Activated naive CD8-positive, alpha-beta T cell (primary cell): ENCODE data around the gene PRPF8.

Experiments used
- H3K27ac Mint-ChIP-seq: one replicate; pipeline ENCODE4 v1.8.0; 2021; ENCODE audit warnings: mixed read lengths
- H3K27me3 Mint-ChIP-seq: one replicate; pipeline ENCODE4 v1.8.0; 2021; ENCODE audit warnings: mixed read lengths
- H3K36me3 Mint-ChIP-seq: one replicate; pipeline ENCODE4 v1.8.0; 2021; ENCODE audit warnings: mixed read lengths
- H3K4me1 Mint-ChIP-seq: one replicate; pipeline ENCODE4 v1.8.0; 2021; ENCODE audit warnings: low read depth, mixed read lengths
- H3K4me3 Mint-ChIP-seq: one replicate; pipeline ENCODE4 v1.8.0; 2021; ENCODE audit warnings: mild to moderate bottlenecking, mixed read lengths
- H3K9me3 Mint-ChIP-seq: one replicate; pipeline ENCODE4 v1.8.0; 2021; ENCODE audit warnings: low read depth, mixed read lengths

The PRPF8 gene

DNA sequence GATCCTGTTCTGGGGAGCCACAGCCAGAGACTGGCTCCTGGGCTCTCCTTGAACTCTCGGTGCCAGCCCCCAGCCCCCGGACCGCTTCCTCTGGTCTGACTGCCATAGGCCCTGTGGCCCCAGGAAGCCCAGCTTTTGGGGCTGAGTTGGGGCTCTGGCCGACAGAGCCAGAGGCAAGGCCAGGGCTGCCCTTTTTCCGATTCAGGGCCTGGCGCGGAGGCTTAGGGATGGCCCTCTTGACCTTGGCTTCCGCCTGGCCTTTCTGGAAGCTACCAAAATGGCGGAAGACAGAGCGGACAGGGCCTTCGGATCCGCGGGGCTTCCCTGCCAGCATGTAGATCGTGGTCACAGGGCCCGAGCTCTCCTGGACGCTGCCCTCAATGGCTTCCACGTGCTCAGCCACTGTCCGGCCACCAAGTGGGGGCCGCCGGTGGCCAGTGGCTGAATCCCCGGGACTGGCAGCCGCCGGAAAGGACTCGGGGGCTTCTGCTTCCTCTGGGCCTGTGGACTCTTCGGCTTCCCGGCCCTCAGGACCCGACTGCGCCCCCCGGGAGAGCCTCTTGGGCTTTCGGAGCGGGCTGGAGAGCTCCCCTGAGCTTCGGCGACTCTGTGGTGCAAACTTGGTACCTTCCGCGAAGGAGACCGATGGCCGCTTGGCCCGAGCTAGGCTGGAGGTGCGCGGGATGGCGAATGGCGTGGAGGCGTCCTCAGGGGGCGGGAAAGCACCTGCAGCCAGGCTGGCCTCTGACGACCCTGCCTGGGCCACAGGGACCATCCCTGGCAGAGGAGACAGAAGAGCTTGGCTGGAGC, 49.6 kb downstream of the PRPF8 start:
- H3K36me3 Mint-ChIP-seq, result no peaks in the 10 kb centered on the region
- no peak overlapping the region for H3K4me3 Mint-ChIP-seq
- H3K27me3 Mint-ChIP-seq, result no peaks in the 10 kb centered on the region
- H3K9me3 Mint-ChIP-seq, result no peaks in the 10 kb centered on the region
- H3K4me1 Mint-ChIP-seq, result peaks cover 2% of the 10 kb centered on the region
- H3K27ac Mint-ChIP-seq, result no peak overlapping the region

DNA sequence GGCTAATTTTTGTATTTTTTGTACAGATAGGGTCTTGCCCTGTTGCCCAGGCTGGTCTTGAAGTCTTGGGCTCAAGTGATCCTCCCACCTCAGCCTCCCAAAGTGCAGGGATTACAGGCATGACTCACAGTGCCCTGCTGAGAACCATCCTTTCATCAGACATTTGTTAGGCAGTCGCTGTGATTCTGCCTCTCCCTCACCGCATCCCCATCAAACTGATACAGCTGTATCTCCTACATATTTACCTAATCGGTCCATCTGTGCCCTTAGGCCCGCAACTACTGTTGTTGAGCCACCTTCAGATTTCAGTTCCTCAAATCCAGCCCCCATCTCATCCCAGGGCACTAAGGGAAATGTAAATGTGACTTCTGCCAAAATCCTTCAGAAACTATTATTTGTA, 54.0 kb downstream of the PRPF8 start:
- Mint-ChIP-seq H3K4me3 (peak overlapping the region; percentile 86), H3K27me3 (no peaks in the 10 kb centered on the region)

DNA sequence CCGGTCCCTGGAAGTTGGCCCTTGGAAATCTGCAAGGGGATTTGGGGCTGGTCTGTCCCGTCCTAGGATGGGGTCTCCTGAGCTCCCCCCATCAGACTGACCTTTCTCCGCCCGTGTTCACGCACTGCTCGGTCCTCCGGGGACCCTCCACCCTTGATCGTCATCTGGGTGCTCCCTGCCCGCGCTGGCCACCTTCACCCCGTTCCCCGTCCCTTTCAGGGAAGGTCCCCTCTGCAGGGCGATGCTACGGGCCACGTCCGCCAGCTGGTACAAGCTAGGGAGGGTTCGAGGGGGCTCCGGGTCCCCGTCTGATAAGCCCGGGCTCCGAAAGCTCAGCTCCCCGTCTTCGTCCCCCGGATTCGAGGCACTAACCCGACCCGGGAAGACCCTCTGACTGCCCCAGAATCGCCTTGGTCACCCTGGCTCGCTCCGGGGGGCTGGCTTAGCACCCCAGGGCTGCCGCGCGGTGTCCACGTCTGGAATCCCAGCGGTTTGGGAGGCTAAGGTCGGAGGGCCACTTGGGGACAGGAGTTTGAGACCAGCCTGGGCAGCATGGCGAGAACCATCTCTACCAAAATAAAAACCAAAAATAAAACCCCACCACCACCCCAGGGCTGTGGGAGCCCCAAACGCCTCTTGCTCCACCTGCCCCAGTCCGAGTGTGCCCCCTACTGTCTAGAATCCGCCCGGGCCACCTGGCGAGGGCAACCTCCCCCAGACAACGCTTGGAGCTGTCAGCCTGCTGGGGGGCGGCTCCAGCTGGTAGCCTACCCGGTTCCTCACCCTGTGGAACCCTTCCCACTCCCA, 55.0 kb downstream of the PRPF8 start:
- H3K4me3 Mint-ChIP-seq, result peak overlapping the region; percentile 86
- H3K36me3 Mint-ChIP-seq, result no peaks in the 10 kb centered on the region
- H3K27me3 Mint-ChIP-seq, result no peaks in the 10 kb centered on the region
- peak overlapping the region; percentile 64 for H3K27ac Mint-ChIP-seq
- no peaks in the 10 kb centered on the region for H3K9me3 Mint-ChIP-seq
- H3K4me1 Mint-ChIP-seq, result peaks cover 15% of the 10 kb centered on the region

More for the DNA sequence above, 54.0 kb downstream of the PRPF8 start:
- peaks cover 15% of the 10 kb centered on the region for H3K4me1 Mint-ChIP-seq
- no peaks in the 10 kb centered on the region for H3K9me3 Mint-ChIP-seq
- no peaks in the 10 kb centered on the region for H3K36me3 Mint-ChIP-seq
- peak overlapping the region; percentile 41 for H3K27ac Mint-ChIP-seq

DNA sequence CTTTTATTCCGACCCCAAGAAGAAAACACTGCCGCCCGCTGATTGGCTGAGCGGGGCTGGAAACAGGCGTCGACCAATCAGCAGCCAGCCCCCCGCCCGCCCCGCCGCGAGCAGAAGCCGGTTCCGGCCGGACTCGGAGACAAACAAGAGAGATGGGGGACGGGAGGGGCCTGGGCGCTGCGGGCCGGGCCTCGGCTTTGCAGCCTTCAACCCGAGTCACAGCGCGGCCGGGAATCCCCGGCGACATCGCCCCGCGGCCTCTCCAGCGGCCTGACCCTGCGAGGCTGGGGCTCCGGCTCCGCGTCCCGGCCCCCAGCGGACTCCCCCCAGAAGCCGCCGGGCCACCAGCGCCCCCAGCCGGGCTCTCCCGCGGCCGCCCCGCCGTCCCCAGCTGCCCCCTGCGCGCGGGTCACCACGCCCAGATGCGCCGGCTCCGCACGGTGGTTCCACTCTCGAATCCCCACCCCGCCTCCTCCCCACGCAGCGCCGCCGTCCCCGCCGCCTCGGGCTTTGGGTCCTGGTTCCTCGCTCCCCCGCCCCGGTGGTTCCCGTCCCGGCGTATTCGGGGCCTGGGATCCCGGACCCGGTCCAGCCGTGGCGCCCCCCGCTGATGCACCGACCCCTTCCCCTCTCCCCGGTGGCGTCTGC, 55.7 kb downstream of the PRPF8 start:
- Mint-ChIP-seq H3K4me1 (peaks cover 15% of the 10 kb centered on the region), H3K36me3 (no peaks in the 10 kb centered on the region), H3K4me3 (peak overlapping the region; percentile 93)

DNA sequence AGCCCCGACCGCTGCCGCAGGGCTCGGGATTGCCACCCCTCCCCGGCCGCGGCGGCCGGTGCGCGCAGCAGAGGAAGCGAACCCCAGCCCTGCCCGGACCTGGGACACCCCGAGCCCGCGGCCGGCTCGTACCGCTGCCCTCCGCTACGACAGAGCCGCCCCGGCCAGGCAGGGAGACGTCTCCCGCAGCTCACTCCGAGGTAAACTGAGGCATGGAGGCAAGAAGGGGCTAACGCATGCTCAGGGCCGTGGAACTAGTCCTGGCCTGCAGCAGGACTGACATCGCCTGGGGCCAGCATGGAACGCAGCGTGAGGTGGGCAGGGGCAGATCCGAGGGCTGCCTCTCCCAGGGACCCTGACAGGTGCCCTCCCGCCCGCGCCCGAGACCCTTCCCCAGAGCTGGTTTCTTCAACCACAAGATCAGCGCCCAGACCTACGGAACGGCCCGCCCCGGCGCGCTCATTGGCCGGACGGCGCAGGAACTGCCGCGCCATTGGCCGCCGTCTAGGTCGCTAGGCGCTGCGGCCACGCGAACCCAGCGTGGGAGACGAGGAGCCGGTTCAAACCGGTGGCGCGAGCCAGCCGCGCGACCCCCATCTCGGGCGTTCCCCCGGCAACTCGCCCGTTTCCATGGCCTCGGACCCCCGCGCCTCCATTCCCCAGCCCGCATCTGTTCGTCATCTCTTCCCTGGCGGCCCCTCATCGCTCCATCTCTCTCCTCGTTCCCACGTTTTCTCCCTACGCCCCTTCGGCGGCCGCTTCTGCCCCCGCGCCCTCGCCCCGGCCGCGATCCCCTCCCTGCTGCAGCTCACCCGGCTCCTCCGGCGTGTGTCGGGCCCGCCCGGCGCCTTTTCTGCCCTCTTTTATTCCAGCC, 56.4 kb downstream of the PRPF8 start, which contains the start of gene SLC43A2:
Gene SLC43A2 (minus strand): TSS at position 853 of the 874 bp plus-strand sequence. CDS start 960 bp downstream, outside the sequence.
- Mint-ChIP-seq H3K27ac (peak within 1 kb of the TSS; percentile 91), H3K4me1 (peaks cover 15% of the 10 kb centered on the region), H3K4me3 (peak within 1 kb of the TSS; percentile 93), H3K27me3 (no peaks in the 10 kb centered on the region), H3K9me3 (no peaks in the 10 kb centered on the region), H3K36me3 (no peaks in the 10 kb centered on the region)

More for the DNA sequence above, 55.7 kb downstream of the PRPF8 start:
- Mint-ChIP-seq H3K27ac (peak overlapping the region; percentile 91), H3K27me3 (no peaks in the 10 kb centered on the region), H3K9me3 (no peaks in the 10 kb centered on the region)

DNA sequence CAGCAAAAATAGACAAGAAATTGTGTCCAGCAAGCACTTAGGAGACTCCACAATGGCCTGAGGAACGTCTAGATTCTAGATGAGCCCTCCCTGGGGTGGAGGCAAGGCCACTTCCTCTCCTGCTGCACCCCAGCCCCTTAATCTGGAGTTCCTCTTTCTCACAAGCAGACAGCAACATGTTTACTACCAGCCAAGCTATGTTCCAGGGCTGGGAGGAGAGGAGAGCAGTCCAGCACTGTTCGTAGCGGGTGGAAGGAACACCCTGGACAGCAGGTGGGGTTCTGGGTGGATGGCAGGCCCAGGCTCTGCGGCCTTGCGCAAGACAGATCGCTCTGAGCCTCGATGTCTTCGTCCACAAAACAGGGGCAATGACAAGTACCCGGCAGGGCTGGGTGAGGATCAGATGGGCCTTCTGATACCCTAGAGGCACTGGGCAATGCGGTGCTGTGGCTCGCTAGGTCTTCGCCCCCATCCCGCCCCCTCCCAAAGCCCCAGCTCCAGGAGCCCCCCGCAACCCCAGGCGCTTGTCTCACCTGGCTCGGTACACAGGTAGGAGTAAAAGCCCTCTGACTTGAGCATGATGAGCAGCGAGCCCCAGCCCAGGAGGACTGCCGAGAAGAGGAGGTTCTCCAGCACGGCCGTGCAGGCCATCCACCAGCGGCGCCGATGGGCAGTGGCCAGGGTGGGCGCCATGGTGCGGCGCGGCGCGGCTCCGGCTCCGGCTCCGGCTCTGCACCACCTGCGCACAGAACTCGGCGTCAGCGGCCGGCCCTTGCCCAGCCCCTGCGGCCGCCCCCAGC, 57.3 kb downstream of the PRPF8 start:
- Mint-ChIP-seq H3K36me3 (no peaks in the 10 kb centered on the region), H3K27ac (no peak overlapping the region)

DNA sequence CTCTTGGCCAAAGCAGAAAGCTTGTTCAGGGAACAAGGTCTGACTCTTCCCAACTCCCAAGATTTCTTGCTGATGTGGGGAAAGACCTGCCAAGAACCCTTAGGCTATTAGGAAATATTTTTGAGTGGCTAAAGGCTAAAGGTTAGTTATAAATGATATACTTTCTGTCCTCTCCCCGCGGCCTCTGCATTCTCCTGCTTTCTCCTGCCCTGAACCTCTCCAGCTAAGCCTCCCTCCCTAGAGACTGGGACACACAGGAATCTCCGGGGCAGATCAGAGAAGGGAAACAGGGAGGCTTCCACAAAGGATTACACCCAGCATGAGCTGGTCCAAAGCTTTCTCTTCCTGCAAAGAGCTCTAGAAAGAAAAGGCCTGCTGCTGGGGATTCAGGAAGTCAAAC, 58.3 kb downstream of the PRPF8 start:
- Mint-ChIP-seq H3K4me3 (peak overlapping the region; percentile 80), H3K4me1 (peaks cover 15% of the 10 kb centered on the region), H3K36me3 (no peaks in the 10 kb centered on the region), H3K9me3 (no peaks in the 10 kb centered on the region), H3K27ac (no peak overlapping the region), H3K27me3 (no peaks in the 10 kb centered on the region)

More for the DNA sequence above, 57.3 kb downstream of the PRPF8 start:
- Mint-ChIP-seq H3K4me1 (peaks cover 15% of the 10 kb centered on the region), H3K9me3 (no peaks in the 10 kb centered on the region), H3K4me3 (peak overlapping the region; percentile 80), H3K27me3 (no peaks in the 10 kb centered on the region)

DNA sequence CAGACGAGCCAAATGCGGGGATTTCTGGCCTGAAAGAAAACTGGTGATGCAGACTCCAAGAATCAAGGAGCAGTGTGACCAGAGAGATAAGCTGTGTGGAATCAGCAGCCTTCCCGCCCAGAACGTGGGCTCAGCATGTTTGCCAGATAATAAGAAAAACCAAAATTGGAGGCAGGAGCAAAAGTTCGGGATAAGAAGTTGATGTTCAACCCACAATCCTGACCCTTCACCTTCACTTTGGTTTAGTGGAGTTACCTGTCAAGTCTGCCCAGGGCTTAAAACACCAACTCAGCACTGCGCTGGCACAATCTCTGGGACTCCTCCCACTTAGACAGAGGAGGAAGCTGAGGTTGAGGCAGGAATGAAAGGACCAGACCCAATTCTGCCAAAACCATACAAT, 59.1 kb downstream of the PRPF8 start:
- H3K36me3 Mint-ChIP-seq, result no peaks in the 10 kb centered on the region
- no peak overlapping the region for H3K27ac Mint-ChIP-seq
- peaks cover 15% of the 10 kb centered on the region for H3K4me1 Mint-ChIP-seq
- no peaks in the 10 kb centered on the region for H3K27me3 Mint-ChIP-seq
- H3K9me3 Mint-ChIP-seq, result no peaks in the 10 kb centered on the region
- H3K4me3 Mint-ChIP-seq, result no peak overlapping the region

DNA sequence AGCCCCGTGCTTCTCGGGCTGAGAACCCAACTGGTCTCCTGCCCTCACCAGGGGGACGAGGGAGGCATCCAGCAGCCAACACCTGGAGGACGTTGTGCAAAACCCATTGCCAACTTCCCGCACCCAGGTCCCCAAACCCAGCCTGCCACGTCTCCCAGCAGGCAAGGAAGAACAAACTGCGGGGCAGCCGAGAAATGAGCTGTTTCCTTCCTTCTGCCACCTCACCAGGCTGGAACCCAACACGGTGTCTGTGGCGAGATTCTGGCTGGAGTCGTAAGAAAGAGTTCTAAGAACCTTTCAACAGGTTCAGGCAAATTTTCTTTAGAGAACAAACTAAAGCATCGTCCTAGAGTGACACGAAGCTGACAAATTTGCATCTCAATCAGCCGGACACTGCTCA, 59.6 kb downstream of the PRPF8 start:
- Mint-ChIP-seq H3K27ac (no peak overlapping the region), H3K4me3 (no peak overlapping the region), H3K27me3 (no peaks in the 10 kb centered on the region), H3K4me1 (peaks cover 13% of the 10 kb centered on the region), H3K36me3 (no peaks in the 10 kb centered on the region), H3K9me3 (no peaks in the 10 kb centered on the region)

DNA sequence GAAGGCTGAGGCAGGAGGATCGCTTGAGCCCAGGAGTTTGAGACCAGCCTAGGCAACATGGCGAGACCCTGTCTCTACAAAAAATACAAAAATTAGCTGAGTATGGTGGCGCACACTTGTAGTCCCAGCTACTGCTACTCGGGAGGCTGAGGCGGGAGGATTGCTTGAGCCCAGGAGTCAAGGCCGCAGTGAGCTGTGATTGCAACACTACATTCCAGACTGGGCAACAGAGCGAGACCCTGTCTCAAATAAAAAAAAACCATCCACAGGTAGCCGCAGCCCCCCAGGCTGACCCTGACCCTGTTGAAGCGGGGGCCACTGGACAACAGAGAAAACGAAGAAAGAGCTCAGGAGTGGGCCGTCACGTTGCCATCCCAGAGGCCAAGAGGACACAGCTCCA, 60.0 kb downstream of the PRPF8 start:
- Mint-ChIP-seq H3K27ac (no peak overlapping the region), H3K4me1 (peaks cover 12% of the 10 kb centered on the region), H3K4me3 (no peak overlapping the region), H3K9me3 (no peaks in the 10 kb centered on the region), H3K27me3 (no peaks in the 10 kb centered on the region), H3K36me3 (no peaks in the 10 kb centered on the region)

DNA sequence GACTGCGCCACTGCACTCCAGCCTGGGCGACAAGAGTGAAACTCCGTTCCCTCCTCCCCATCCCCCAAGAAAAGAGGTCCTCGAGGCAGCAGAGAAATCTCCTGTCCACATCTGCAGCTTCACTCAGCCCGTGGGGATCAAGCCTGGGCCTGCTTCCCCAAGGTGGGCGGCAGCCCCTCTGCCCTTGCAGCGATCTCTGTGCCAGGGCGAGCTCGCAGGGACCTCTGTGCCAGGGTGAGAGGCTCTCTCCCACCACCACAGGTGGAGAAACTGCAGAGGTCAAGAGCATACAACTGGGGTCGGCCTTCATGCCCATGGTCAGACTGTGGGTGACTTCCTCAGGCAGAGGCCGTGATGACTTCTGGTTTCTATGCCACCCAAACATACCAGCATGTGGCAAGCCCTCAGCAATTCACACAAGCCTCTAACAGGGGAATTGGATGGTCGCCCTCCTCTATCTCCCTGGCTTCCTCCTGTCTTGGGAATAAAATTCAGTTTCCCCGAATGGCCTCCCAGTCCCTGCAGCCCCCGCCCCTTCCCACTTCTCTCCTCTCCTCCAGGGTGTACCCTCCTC, 61.5 kb downstream of the PRPF8 start:
- H3K9me3 Mint-ChIP-seq, result no peaks in the 10 kb centered on the region
- no peak overlapping the region for H3K27ac Mint-ChIP-seq
- H3K4me3 Mint-ChIP-seq, result no peak overlapping the region
- peaks cover 10% of the 10 kb centered on the region for H3K4me1 Mint-ChIP-seq
- H3K36me3 Mint-ChIP-seq, result no peaks in the 10 kb centered on the region
- no peaks in the 10 kb centered on the region for H3K27me3 Mint-ChIP-seq

DNA sequence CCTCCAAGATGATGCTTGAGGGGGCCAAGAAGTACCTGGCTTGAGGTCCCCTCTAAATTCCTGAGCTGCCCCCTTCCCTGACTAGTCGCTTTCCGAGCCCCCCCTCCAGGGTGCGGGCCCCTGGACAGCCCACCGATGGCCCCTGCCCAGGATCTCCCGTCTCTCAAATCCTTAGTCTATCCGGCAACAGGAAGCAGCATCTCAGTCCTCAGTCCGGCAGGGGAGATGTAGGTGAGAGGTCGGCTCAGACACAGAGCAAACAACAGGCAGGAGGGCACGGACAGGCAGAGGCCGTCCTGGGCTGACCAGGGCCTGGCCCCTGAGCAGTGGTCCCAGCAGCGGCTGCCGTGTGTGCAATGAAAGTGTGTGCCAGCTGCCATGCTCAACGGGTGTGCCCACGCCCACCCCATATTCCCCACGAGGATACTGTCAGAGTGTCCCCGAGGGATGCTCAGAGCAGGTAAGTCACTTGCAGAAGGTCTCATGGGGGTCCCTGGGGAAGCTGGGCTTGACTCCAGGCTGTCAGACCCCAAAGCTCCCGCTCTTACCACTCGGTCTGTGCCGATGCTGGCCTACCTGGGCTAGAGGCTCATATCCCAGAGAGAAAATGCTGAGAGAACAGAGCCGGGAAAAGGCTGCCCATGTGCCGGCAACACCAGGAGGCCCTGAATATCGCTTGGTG, 63.3 kb downstream of the PRPF8 start:
- H3K27me3 Mint-ChIP-seq, result no peaks in the 10 kb centered on the region
- H3K4me3 Mint-ChIP-seq, result no peak overlapping the region
- H3K4me1 Mint-ChIP-seq, result peaks cover 1% of the 10 kb centered on the region
- H3K36me3 Mint-ChIP-seq, result no peaks in the 10 kb centered on the region
- no peak overlapping the region for H3K27ac Mint-ChIP-seq
- no peaks in the 10 kb centered on the region for H3K9me3 Mint-ChIP-seq

DNA sequence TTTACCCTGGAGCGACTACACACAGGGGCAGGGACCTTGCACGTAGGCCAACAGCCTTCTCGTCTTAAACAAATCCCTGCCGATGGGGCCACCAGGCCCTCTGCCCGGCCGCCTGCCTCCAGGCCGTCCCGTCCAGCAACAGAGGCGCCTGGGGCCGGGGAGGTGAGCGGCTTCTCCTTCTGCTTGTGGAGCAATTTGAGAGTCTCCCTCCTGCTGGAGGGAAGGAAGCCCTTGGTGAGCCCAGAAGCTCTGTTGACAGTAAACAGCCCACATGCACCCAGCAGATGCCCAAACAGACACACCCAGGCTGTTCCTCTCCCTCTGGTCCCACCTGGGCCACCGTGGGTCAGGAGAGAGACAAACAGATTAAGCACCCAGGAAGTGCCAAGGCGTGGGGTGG, 64.2 kb downstream of the PRPF8 start:
- Mint-ChIP-seq H3K4me1 (no peaks in the 10 kb centered on the region), H3K9me3 (no peaks in the 10 kb centered on the region), H3K4me3 (no peak overlapping the region), H3K27me3 (no peaks in the 10 kb centered on the region), H3K27ac (no peak overlapping the region), H3K36me3 (no peaks in the 10 kb centered on the region)
